ENCODE data around the gene SHB.
"Not testable (repeated sequence)": the region's sequence is repeated elsewhere in the genome, so short reads cannot be mapped to it uniquely, and the experiment has no call there.

Gene SHB

GRCh38 chr9:37966412-37967013 lies 102.5 kb downstream of the SHB start:
- DNase-seq = no peak

GRCh38 chr9:37965676-37966345 lies 103.2 kb downstream of the SHB start:
- DNase-seq = not testable (repeated sequence)

GRCh38 chr9:37965116-37965515 lies 103.9 kb downstream of the SHB start:
- no peak for DNase-seq

- no peak for DNase-seq
These were observed 104.3 kb downstream of the SHB start for GRCh38 chr9:37964740-37965081.

- DNase-seq = no peak
These were observed 104.9 kb downstream of the SHB start for GRCh38 chr9:37963936-37964739.

GRCh38 chr9:37961351-37961750 lies 107.7 kb downstream of the SHB start:
- DNase-seq = no peak

- DNase-seq = no peak
These were observed 108.4 kb downstream of the SHB start for GRCh38 chr9:37960631-37961030.

- DNase-seq = no peak
These were observed 109.1 kb downstream of the SHB start for GRCh38 chr9:37959976-37960375.

- no peak for DNase-seq
These were observed 110.9 kb downstream of the SHB start for GRCh38 chr9:37958154-37958553.

GRCh38 chr9:37957664-37957953 lies 111.4 kb downstream of the SHB start:
- no peak for DNase-seq

- no peak for DNase-seq
These were observed 111.9 kb downstream of the SHB start for GRCh38 chr9:37956904-37957663.

GRCh38 chr9:37956423-37956820 lies 112.6 kb downstream of the SHB start:
- DNase-seq = no peak

GRCh38 chr9:37955781-37956422 lies 113.1 kb downstream of the SHB start:
- DNase-seq = no peak

- DNase-seq = no peak
These were observed 114.4 kb downstream of the SHB start for GRCh38 chr9:37954581-37954981.

- no peak for DNase-seq
These were observed 115.1 kb downstream of the SHB start for GRCh38 chr9:37953775-37954437.

GRCh38 chr9:37953206-37953774 lies 115.7 kb downstream of the SHB start:
- no peak for DNase-seq

GRCh38 chr9:37952731-37953130 lies 116.3 kb downstream of the SHB start:
- DNase-seq = no peak

- DNase-seq = no peak
These were observed 117.2 kb downstream of the SHB start for GRCh38 chr9:37951671-37952449.

- DNase-seq = no peak
These were observed 118.5 kb downstream of the SHB start for GRCh38 chr9:37950561-37950960.

- no peak for DNase-seq
These were observed 119.5 kb downstream of the SHB start for GRCh38 chr9:37949576-37949975.

GRCh38 chr9:37948417-37948980 lies 120.5 kb downstream of the SHB start:
- DNase-seq = no peak

All from stimulated activated naive CD4-positive, alpha-beta T cell (primary cell).